Measurements from ENCODE around the gene SAMD10.
"Not testable (repeated sequence)": the region's sequence is repeated elsewhere in the genome, so short reads cannot be mapped to it uniquely, and the experiment has no call there.

SAMD10 gene

GRCh38 chr20:64000906-64001305, 21.5 kb upstream of the SAMD10 start:
- DNase-seq = no peak

GRCh38 chr20:63982937-63983336, 3.5 kb upstream of the SAMD10 start:
- no peak for DNase-seq

GRCh38 chr20:63980806-63981728, 1.6 kb upstream of the SAMD10 start, which contains the start of gene PRPF6:
TSS of gene PRPF6 (plus strand) at chr20:63981132. CDS start at chr20:63981246, 114 bp downstream.
- DNase-seq = peak; percentile 94 to 96

- no peak for DNase-seq
These were observed 919 bp upstream of the SAMD10 start for GRCh38 chr20:63980317-63980805.

GRCh38 chr20:63979229-63979556, 249 bp downstream of the SAMD10 start:
- no peak for DNase-seq

GRCh38 chr20:63978319-63979228, 868 bp downstream of the SAMD10 start:
- DNase-seq = peak in 1 of 2 experiments; percentile 60

- DNase-seq = no peak
These were observed 1.6 kb downstream of the SAMD10 start for GRCh38 chr20:63977739-63978276.

- DNase-seq = no peak
These were observed 2.3 kb downstream of the SAMD10 start for GRCh38 chr20:63976980-63977738.

GRCh38 chr20:63976511-63976910, 2.9 kb downstream of the SAMD10 start:
- DNase-seq = not testable (repeated sequence)

GRCh38 chr20:63974402-63975200, 4.8 kb downstream of the SAMD10 start:
- no peak for DNase-seq

GRCh38 chr20:63973636-63974401, 5.6 kb downstream of the SAMD10 start:
- DNase-seq = peak; percentile 83 to 88

- DNase-seq = no peak
These were observed 6.3 kb downstream of the SAMD10 start for GRCh38 chr20:63973160-63973479.

- no peak for DNase-seq
These were observed 6.9 kb downstream of the SAMD10 start for GRCh38 chr20:63972312-63973159.

- not testable (repeated sequence) for DNase-seq
These were observed 7.5 kb downstream of the SAMD10 start for GRCh38 chr20:63971960-63972311.

- DNase-seq = no peak
These were observed 8.6 kb downstream of the SAMD10 start for GRCh38 chr20:63970714-63971431.

GRCh38 chr20:63969838-63970713, 9.4 kb downstream of the SAMD10 start, which contains the start of gene ZNF512B:
TSS of gene ZNF512B (minus strand) at chr20:63969930. CDS start at chr20:63967950, 1,980 bp downstream.
- DNase-seq = peak; percentile 28 to 60

- no peak for DNase-seq
These were observed 10.3 kb downstream of the SAMD10 start for GRCh38 chr20:63968928-63969760.
